A549 treated with Hydrocortisone at 1 μM for 4 hours (cell line): Measurements from ENCODE around the gene ISCA1. TPM values are rescaled to one million over a fixed set of nuclear protein-coding genes. Genes with fewer than 3 reads are reported as not detected.

Source experiments
- total RNA-seq: library from RNA; stranded (reverse); fragments of 200-300 nt; extraction: Qiagen RNA extraction; gene quantifications from 5 replicates; pipeline ENCODE4 v1.2.3, GENCODE V29; 2022

ISCA1 gene
- 44.4 to 52.0 TPM (median 45.6 TPM) in 5 replicates for total RNA-seq

DNA sequence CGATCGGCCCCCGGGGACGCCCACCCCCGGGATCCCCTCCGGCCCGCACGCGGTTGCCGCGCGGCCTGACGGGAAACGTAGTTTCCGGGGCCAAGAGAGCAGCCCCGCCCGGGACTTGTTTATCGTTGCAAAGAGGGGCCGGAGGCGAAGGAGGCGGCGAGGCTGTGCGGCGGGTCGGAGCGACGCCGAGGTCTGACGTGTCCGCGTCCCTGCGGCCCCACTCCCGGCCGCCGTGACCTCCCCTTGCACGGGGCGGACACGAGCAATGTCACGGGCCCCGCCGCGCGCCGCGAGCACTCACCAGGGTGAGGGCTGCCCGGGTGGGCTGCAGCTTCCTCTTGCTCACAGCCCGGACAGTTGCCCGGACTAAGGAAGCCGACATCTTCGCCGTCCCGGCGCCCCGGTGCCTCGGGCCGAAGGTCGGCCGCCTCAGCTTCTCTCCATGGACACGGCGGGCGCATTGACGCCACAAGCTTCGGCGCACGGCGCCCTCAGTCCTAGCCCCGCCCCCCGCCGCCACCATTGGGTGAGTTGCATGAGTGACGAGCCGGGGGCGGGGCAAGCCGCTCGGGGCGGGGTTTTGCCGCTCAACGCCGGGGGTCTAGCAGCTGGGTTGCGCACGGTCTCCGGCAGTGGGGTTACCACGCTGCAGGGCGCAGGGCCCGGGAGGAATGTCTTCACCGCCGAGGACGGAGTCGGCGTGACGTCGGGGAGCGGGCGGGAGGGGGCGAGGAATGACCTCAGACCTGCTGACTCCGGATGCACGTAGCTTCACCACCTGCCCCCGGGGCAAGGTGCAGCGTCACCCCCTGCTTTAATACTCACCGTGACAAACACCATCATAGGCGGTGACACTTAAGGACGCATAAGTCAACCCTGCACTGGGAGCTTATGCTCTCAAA, at the start of gene ISCA1:
Gene ISCA1, minus strand, starts transcription at position 462 of the 902 bp plus-strand sequence. Its CDS starts 80 bp downstream, at position 382.

GRCh38 chr9:86259557-86259956, 22.8 kb downstream of the ISCA1 start, which contains the start of gene C9orf153:
Gene C9orf153, minus strand, starts transcription at chr9:86259657. Its CDS starts 30,054 bp downstream, at chr9:86229603.

Other genes with a start within 250 kb of the ISCA1 start
- 102 to 122 TPM (median 109 TPM) in 5 replicates for gene GOLM1, start 183.0 kb downstream of the ISCA1 start, total RNA-seq
- gene C9orf153, start 22.9 kb downstream of the ISCA1 start, total RNA-seq: 0.08 to 0.40 TPM (median 0.21 TPM) in 5 replicates
- gene TUT7, start 71.9 kb upstream of the ISCA1 start, total RNA-seq: 10.1 to 16.8 TPM (median 12.3 TPM) in 5 replicates